Measurements from ENCODE around the gene DAPL1.
A peak's percentile ranks its signal among the peaks of the same experiment; 100 is the strongest.

Gene DAPL1, protein sequence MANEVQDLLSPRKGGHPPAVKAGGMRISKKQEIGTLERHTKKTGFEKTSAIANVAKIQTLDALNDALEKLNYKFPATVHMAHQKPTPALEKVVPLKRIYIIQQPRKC

DNA sequence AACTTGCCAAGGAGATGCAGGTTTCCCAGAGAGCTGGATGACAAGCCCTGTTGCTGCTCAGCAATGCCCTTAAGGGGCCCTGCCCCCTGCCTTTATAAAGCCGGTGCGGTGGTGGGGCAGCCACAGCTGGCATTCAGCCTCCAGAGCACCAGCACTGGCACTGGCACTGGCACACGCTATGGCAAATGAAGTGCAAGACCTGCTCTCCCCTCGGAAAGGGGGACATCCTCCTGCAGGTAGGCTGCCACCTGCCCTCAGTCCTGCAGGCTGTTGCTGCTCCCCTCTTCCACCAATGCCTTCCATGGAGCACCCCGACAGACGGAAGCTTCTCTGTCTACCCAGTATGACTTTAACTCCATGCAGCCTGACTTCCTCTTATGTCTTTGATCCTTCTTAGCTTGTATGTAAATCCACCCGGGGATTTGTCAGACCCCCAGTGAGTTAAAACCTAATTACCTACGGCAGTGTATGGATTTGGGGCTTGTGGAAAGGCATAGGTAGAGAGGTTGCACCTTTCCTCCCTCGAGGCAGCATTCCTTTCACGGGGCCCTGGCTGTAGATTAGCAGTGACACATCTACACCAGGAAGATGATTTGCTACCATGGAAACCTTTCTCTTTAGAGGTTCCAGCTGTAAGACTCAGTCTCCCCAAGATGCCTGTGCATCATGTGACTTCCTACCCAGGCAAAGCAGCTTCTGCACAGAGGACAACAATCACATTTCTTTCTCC, at the start of gene DAPL1:
Gene DAPL1, plus strand, starts transcription at position 123 of the 730 bp plus-strand sequence. Its CDS starts 56 bp downstream, at position 179.
- DNase-seq (ENCODE audit: low spot score) = peak; percentile 55

DNA sequence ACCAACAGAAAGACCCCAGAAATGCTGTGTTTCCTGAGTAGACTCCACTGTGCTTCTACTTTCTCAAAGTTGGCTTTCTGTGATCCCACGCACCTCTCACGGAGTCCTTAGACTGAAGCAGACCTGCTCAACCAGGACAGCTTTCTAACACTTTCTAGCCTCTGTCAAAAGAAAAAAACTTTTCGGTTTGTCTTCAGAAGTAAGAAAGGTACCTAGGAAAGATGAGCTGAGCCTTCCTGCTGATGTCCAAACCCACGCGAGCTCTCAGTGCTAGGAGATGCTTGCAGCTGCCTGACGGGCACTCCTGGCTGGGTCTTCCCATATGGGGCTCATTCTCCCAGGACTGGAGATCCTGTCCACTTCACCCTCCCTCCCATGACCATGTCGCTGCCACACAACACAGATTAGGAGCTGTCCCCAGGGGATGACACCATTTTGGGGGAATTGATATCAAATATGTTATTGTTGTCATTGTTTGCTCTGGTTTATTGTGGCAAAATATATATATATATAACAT, 49.2 kb upstream of the DAPL1 start:
- no peak for DNase-seq (ENCODE audit: low spot score)

DNA sequence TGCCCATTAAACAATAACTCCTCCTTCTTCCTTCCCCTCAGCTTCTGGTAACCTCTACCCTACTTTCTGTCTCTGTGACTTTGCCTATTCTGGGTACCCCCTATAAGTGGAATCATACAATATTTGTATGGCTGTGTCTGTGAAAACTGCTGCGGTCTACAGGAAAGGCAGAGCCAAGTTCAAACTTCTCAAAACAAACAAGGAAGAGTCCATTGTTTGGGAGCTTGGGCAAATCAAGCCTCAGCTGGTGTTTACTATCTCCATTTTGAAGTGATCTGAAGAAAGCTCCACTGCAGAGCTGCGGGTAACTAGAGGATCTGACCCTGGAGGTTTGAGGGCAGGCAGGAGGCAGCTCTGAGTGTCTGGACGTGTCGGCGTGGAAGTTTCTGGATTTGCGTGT, 48.6 kb upstream of the DAPL1 start:
- no peak for DNase-seq (ENCODE audit: low spot score)

DNA sequence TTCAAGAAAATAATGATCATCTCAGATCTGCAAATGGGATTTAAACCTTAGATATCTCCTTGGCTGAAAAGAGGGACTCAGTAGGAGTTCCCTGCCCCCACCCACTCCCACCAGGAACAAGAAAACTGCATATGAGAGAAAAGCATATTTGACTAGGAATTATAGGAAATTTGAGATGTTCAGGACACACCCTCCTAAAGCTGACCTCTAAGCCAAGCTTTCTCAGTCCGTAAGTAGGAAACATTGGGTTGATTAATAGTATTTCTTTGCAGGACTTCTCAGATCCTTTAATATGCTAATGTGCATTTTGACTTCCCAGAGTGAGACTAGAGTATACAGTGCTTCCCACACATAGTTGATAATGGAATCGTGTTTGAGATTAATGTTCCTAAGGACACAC, 47.8 kb upstream of the DAPL1 start:
- no peak for DNase-seq (ENCODE audit: low spot score)

DNA sequence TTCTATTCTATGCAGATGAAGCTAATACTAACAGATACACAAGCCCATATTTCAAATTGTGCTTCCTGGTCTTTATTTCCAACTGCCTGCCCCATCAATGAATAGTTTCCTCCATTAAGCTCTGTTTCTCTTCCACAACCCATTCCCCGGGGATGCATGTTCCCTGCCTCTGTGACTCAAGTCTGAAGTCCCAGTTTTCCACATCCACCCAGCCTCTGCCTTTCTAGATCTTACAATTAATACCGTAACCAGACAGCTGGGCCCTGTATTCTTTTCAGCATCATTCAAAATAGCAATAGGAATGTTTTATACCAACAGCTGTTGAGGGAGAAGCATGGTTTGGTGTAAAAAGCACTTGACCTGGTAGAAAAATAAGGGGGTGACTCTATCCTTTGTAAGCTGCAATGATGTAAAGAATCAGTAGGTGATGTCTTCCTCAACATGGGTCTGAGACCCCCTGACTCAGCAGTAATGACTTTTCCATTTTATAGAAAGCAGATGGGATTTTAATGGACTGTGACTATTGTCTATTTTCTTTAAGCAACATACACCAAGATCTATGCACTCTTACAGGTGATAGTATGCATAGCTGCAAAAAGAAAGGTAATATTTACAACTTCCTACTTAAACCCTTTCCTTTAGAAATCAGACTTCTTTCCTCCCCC, 46.1 kb upstream of the DAPL1 start:
- DNase-seq (ENCODE audit: low spot score) = no peak

DNA sequence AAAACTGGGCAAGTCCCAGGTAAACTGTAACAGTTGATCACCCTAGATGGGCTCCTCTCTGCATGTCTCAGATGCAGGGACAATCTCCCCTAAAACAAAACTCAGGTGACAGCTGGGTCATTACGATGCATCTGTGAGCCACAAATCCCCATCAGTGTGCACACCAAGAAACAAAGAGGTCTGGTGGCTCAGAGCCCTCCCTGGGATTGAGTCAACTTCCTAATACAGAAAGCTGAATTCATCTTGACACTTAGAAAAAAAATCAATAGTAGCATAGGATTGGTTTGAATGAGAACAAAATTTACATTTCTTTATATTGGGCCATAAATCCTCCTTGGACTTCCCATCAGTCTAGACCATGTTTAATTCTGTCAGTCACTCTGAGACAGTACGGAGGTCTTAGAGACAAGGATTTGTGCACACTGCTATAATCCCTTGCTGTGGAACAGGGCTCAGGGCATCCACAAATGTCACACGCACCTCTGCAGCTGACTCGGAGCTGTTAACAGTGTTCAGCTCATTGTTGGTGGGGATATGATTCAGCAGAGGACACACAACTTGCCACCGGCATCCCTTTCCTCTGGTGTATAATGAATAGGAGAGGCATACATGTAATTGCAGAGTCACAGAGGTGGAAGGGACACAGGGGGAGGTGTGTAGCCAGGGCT, 44.5 kb upstream of the DAPL1 start:
- DNase-seq (ENCODE audit: low spot score) = no peak

DNA sequence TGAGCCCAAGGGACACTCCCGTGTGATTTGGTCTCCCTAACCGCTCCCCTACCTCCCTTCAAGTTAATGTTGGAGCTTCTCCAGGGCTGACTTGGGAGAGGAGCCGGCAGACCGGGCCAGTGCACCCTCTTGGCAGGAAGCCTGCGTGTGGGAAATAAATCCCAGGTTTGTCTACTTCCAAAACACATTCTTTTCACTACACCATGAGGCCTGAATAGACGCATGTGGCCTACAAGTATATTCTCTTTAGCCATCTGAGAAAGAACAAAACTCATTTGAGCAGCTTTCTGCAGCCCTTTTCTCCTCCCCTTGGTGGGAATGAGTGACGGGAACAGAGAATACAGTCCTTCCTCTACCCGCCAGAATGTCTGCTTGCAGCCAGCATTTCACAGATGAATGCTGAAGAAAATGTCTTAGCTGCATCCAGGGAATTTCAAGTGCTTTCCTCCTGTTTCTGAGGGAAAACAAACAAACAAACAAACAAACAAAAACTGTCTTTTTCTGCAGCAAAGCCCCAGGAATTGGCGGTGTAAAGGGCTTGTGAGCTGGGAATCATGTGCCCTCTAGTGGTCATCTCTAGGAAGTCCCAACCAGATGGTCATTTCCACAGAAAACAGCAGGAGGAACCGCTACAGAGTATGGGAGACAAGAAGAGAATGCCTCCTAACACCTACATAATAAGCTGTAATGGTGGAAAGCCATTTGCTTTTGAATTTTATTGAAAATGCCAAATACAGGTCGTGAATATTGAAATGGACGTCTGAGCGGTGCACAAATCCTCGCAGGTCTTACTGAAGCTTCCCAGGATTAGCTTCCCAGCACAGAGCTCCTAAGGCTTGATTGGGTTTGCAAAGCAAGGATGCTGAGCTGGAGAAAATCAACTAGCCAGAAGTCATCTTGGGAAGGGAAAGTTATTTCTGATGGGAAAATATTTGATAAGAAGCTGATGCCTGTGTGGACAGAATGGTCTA, 41.2 kb upstream of the DAPL1 start:
- peak; percentile 82 for DNase-seq (ENCODE audit: low spot score)

DNA sequence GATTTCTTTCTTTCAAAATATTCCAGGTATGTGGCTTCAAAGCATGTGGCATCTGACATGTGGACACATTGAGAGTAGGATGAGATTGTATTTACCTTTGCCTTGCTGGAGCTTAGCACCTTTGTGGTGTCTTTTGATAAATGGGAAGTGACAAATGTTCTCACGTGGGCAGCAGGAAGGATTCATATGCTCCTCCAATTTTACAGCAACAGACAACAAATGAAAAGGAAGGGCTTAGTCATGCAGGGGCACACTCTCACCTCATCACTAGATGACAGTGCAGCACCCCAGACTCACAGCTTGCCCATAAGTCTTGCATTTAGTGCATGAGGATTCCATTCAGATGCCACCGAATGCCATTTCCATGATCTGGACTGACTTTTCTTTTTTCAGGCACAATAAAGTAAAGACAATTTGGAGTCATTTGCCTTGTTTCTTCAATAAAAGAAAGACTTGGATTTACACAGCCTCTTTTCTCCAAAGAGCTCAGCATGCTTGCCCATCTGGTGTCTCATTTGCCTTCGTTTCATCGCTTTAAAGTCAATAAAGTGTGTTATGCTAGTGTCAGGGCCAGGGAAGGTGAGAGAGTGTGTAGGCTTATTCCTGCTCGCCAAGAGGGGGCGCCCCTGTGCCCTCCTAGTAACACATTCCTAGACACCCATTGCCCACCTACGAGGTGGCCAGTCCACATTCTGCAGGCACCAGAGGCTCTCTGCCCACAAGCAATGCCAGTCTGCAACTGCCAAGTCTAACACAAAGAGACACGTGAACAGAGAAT, 39.6 kb upstream of the DAPL1 start:
- peak; percentile 46 for DNase-seq (ENCODE audit: low spot score)

DNA sequence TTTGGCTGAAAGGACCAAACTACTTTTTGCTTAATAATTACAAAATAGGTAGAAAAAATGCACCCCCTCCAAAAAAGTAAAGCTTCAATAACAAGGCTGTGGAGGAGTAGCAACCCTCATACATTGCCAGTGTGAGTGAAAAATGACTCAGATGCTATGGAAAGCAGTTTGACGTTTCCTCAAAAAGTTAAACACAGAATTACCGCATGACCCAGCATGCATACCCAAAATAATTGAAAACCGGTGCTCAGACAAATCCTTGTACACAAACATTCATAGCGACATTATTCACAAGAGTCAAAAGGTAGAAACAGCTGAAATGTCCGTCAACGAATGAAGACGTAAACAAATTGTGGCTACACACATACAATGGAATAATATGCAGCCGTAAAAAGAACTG, 38.8 kb upstream of the DAPL1 start:
- no peak for DNase-seq (ENCODE audit: low spot score)

DNA sequence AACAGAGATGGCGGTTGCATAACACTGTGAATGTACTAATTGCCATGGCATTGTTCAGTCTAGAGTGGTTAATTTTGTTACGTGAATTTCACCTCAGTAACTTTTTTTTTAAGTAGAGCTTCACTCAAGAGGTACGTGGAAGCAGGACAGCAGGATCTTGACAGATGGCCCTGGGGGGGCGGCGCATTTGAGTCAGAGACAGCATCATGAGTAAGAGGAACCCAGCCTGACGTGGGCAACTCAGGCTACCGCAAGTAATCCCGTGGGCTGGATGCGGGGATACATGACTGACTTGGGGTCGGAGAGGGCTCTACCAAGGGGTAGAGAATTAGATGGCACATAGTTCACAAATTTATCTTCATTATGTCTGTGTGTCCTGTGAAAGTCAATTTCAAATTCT, 38.1 kb upstream of the DAPL1 start:
- no peak for DNase-seq (ENCODE audit: low spot score)

DNA sequence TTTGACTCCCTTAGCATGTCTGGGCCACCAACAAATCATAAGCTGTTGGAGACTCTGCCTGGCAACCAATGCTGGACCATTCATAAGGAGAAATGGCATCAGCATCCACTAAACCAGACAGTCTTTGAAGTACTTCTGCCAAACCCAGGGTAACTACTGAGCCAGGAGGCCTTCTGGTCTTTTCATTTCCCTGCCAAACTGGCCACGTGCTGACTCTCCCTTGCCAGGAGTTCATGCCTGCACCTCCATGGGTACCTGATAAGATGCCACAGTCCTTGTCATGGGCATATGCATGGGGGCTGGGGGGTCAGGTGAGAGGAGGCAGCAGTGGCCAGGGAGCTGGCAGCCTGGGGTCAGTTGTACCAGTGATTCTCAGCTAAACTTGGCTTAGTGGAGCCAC, 34.2 kb upstream of the DAPL1 start:
- DNase-seq (ENCODE audit: low spot score) = no peak

DNA sequence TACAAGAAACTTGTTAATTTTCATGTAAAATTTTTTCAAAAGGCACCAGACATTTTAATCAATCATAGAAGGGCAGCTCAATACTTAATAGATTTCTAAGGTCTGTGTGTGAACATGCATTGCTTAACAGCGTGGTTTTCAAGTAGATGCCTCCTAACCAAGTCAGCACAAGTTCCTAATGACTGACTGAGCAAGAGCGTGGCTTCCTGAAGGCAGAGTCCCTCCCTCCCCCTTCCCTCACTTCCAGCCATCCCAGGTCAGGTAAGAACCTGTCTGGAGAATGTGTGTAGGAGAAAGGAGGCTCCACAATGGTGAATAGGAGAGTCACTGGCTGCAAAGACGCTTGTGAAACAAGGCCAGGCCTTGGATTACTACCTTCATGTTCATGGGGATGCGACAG, 33.5 kb upstream of the DAPL1 start:
- DNase-seq (ENCODE audit: low spot score) = no peak

DNA sequence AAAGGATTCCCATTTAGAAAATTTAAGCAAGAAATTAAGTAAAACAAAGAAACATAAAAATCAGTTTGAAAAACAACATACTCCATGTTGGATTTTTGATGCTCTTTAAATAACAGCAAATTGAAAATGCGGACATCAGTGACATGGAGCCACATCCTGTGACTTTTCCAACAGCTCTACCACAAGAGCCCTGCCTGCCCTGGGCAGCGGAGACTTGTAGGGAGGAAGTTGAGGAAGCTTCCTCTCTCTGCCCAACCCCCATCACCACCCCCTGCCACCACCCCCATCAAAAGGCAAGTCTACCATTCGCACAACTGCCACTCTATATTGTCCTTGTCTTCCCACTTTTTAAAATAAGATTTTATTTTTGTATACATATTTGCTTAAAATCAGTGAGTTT, 32.8 kb upstream of the DAPL1 start:
- no peak for DNase-seq (ENCODE audit: low spot score)

DNA sequence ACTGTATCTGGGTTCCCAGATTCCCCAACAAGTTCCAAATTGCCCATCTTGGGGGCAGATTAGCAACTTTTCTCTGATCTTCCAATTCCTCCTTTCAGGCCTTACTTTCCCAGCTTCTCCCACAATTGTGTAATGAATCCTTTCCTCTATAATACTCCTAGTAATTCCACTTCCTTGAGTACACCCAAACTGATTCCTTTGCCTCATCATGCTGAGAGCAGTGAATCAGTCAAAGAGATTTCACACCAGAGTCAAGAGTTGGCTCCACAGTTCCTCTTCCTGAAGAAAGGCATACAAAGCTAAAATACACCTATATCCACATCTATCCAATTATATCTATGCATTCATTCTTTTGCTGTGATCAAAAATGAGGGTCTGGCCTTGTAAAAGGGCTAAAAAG, 28.6 kb upstream of the DAPL1 start:
- DNase-seq (ENCODE audit: low spot score) = no peak

DNA sequence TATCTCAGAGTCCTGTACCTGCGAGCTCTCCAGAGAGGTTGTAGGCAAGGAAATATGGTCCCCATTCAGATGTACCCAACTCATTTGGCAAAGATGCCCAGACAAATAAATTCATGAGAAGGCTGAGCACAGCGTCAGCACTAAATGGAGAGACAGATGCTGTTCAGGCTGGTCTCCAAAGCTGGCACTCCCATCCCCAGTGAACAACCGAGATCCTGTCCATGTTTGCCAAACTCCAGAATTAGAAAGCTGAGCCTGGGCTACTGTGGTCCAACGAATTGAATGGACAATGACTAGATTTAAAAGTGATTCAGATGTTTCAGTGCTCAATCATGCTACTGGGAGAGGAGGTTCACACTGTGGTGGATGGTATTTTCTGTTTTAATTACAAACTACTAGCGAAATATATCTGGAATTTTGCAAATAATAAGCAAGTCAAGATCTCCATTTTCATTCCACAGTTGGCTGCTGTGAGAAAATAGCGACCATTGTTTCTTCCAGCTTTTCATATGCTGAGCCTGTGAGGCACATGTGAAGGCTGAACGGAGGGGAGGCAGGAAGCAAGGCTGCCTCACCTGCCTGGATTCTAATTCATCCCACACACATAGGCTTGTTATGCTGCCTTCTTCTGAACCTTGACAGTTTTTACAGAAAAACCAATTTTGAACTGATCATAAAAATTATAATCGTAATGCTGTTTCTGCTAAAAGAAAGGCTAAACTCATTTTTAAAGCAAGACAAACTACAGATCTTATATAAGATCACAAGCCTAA, 22.6 kb upstream of the DAPL1 start:
- no peak for DNase-seq (ENCODE audit: low spot score)

DNA sequence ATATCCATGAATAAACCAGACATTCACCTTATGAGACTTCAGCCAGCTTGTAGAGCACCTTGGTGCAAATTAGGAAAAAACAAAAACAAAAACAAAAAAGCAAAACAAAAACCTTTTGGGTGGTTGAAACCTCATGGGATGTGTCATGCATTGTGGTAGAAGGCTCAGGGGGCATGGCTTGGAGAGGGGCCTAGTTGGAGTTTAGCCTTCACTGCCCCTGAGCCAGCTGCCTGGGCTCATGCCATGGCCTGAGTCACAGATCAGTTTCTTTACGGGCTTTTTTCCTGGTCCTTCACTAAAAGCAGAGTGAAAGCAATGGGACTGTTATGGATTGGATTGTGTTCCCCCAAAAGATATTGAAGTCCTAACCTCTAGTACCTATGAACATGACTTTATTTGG, 22.0 kb upstream of the DAPL1 start:
- DNase-seq (ENCODE audit: low spot score) = no peak

DNA sequence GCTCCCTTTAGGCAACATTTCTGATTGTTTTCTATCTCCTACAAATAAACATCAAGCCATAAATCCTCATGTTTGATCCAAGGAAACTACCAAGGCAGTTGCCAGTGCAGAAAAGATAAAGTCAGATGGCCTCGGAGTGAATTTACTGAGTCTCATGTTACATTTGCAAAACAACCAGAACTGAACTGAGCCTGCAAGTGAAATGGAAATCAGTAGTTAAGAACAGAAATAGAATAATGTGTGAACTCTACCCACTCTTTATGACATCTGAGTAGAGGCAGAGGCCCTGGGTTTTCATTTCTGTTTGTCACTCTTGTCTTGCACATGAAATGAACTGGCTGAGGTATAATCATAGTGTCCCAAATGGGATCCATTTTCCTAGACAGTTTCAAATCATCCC, 20.4 kb upstream of the DAPL1 start:
- no peak for DNase-seq (ENCODE audit: low spot score)

DNA sequence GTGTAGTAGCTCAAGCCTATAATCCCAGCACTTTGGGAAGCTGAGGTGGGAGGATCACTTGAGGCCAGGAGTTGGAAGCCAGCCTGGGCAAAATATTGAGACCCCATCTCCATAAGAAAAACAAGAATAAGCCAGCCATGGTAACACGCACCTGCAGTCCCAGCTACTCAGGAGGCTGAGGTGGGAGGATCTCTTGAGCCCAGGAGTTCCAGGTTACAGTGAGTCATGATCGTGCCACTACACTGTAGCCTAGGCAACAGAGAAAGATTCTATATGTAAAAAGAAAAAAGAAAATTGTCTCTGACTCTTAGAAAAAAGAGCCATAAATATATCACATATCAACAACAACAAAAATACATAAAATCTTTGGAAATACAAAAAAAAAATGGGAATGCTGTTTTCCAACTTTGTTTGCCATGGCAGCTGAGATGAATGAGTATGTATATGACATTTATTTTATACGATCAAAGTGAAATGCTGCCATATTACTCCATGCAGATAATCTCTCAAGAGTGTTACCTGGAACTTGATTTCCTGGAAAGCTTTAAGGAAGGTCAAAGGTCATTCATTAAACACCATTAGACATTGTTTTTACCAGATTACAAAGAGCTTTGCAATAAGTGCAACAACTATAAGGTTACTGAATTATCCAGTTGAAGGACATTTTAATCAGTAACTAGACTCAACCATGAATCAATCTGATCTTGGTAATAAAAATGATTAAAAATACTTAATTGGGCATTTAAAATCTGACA, 19.7 kb upstream of the DAPL1 start:
- DNase-seq (ENCODE audit: low spot score) = no peak

DNA sequence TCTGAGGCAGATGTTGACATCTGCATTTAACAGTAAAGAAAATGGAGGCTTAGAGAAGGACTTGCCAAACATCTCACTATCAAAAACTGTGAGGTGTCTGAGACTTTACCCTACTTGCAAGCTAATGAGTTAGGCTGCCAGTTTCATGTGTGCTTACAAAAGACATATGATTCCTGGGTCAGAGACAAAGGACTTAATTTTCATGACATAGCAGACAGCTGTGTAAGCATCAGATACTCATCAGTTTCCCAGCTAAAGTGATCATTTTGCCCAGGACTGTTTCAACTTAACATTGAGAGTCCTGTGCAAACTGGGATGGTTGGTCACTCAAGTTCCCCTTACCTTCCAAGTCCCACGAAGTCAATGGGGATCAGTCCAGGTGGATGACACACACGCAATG, 18.9 kb upstream of the DAPL1 start:
- no peak for DNase-seq (ENCODE audit: low spot score)
